CD4-positive, alpha-beta T cell treated with Interleukin-17A for 1 hour (primary cell): ENCODE data around the gene CACNB4.
"Not testable (repeated sequence)": the region's sequence is repeated elsewhere in the genome, so short reads cannot be mapped to it uniquely, and the experiment has no call there.

ENCODE experiments used
- DNase-seq: peaks from one replicate; pipeline ENCODE4 v3.0.0-alpha.2; 2020

The CACNB4 gene

GRCh38 chr2:152016181-152017120, 82.4 kb downstream of the CACNB4 start:
- DNase-seq, result no peak

GRCh38 chr2:152015552-152015951, 83.3 kb downstream of the CACNB4 start:
- DNase-seq, result no peak

- DNase-seq, result no peak
Observed at GRCh38 chr2:152012697-152013096, 86.1 kb downstream of the CACNB4 start.

- DNase-seq, result no peak
Observed at GRCh38 chr2:152011724-152012123, 87.1 kb downstream of the CACNB4 start.

GRCh38 chr2:152005607-152006006, 93.2 kb downstream of the CACNB4 start:
- no peak for DNase-seq

- not testable (repeated sequence) for DNase-seq
Observed at GRCh38 chr2:152003283-152003682, 95.6 kb downstream of the CACNB4 start.

- peak; percentile 45 for DNase-seq
Observed at GRCh38 chr2:151999053-151999452, 99.8 kb downstream of the CACNB4 start.

- no peak for DNase-seq
Observed at GRCh38 chr2:151996243-151997003, 102.4 kb downstream of the CACNB4 start.

- DNase-seq, result no peak
Observed at GRCh38 chr2:151995161-151995557, 103.7 kb downstream of the CACNB4 start.

- DNase-seq, result not testable (repeated sequence)
Observed at GRCh38 chr2:151994178-151994577, 104.7 kb downstream of the CACNB4 start.

GRCh38 chr2:151991010-151991409, 107.8 kb downstream of the CACNB4 start:
- DNase-seq, result no peak

- DNase-seq, result no peak
Observed at GRCh38 chr2:151989378-151989777, 109.5 kb downstream of the CACNB4 start.

- DNase-seq, result no peak
Observed at GRCh38 chr2:151987484-151987883, 111.4 kb downstream of the CACNB4 start.

- no peak for DNase-seq
Observed at GRCh38 chr2:151984424-151985083, 114.3 kb downstream of the CACNB4 start.

- DNase-seq, result no peak
Observed at GRCh38 chr2:151983221-151983620, 115.6 kb downstream of the CACNB4 start.

- no peak for DNase-seq
Observed at GRCh38 chr2:151981886-151982285, 117.0 kb downstream of the CACNB4 start.

- DNase-seq, result no peak
Observed at GRCh38 chr2:151979694-151980093, 119.2 kb downstream of the CACNB4 start.

GRCh38 chr2:151978709-151979108, 120.1 kb downstream of the CACNB4 start:
- DNase-seq, result no peak

GRCh38 chr2:151977631-151978030, 121.2 kb downstream of the CACNB4 start:
- DNase-seq, result no peak

- DNase-seq, result no peak
Observed at GRCh38 chr2:151976945-151977353, 121.9 kb downstream of the CACNB4 start.

- DNase-seq, result no peak
Observed at GRCh38 chr2:151975460-151976414, 123.1 kb downstream of the CACNB4 start.

- DNase-seq, result no peak
Observed at GRCh38 chr2:151974988-151975387, 123.9 kb downstream of the CACNB4 start.
